Endodermal cell (in vitro differentiated cells): ENCODE measurements around the gene NACA2. TPM values are rescaled to one million over a fixed set of nuclear protein-coding genes. Genes with fewer than 3 reads are reported as not detected.

Experiments used
- DNase-seq: peaks from one replicate; pipeline ENCODE4 v3.0.0-alpha.2; 2017
- H3K27ac ChIP-seq: 2 replicates; pipeline ENCODE4 v1.5.1; 2013; ENCODE audit warnings: mild to moderate bottlenecking, low read depth, low read length, moderate library complexity
- H3K27me3 ChIP-seq: 2 replicates; pipeline ENCODE4 v1.6.1; 2013; ENCODE audit warnings: mild to moderate bottlenecking, low read length, moderate library complexity; ENCODE audit not compliant: insufficient read depth, control insufficient read depth, poor library complexity, severe bottlenecking
- H3K36me3 ChIP-seq: 2 replicates; pipeline ENCODE4 v1.7.0; 2013; ENCODE audit warnings: mild to moderate bottlenecking, low read length, moderate library complexity; ENCODE audit not compliant: control insufficient read depth, insufficient read depth
- H3K4me1 ChIP-seq: one replicate; pipeline ENCODE4 v1.7.0; 2013; ENCODE audit warnings: low read length; ENCODE audit not compliant: control insufficient read depth, insufficient read depth
- H3K4me3 ChIP-seq: 2 replicates; pipeline ENCODE4 v1.5.1; 2013; ENCODE audit warnings: mild to moderate bottlenecking, low read length, moderate library complexity
- H3K9ac ChIP-seq: 2 replicates; pipeline ENCODE4 v1.6.1; 2013; ENCODE audit warnings: mild to moderate bottlenecking, low read length, moderate library complexity; ENCODE audit not compliant: poor library complexity, severe bottlenecking; ENCODE audit errors: extremely low read depth
- H3K9me3 ChIP-seq: 2 replicates; pipeline ENCODE4 v1.6.1; 2013; ENCODE audit warnings: mild to moderate bottlenecking, low read length, moderate library complexity; ENCODE audit not compliant: control insufficient read depth
- H3K27ac Mint-ChIP-seq: 2 replicates; pipeline ENCODE4 v1.8.0; 2020; ENCODE audit warnings: mixed read lengths
- H3K27me3 Mint-ChIP-seq: 2 replicates; pipeline ENCODE4 v1.8.0; 2021; ENCODE audit warnings: mild to moderate bottlenecking, mixed read lengths; ENCODE audit not compliant: insufficient read depth
- H3K36me3 Mint-ChIP-seq: 2 replicates; pipeline ENCODE4 v1.8.0; 2020; ENCODE audit warnings: low read depth, mixed read lengths
- H3K4me1 Mint-ChIP-seq: 2 replicates; pipeline ENCODE4 v1.8.0; 2020; ENCODE audit warnings: mixed read lengths
- H3K4me3 Mint-ChIP-seq: 2 replicates; pipeline ENCODE4 v1.8.0; 2020; ENCODE audit warnings: mild to moderate bottlenecking, moderate library complexity, mixed read lengths
- H3K9me3 Mint-ChIP-seq: 2 replicates; pipeline ENCODE4 v1.8.0; 2020; ENCODE audit warnings: mild to moderate bottlenecking, mixed read lengths
- WGBS, 2 experiments: methylation state at CpG; one replicate each; pipeline versions ENCODE4 v1.1.5 to v1.1.7; 2013; ENCODE audit warnings: missing lambda C conversion rate in 2 of 2, mixed read lengths in 1 of 2; ENCODE audit not compliant: insufficient coverage in 1 of 2, insufficient read length in 1 of 2; 5-methylcytosine and 5-hydroxymethylcytosine counted together
- total RNA-seq, 2 donors: library from RNA; stranded (reverse); fragmentation: NEBNext Ultra II Directional in 1 of 2; extraction: Animal tissue kit (Norgen Biotek cat#: 25700) in 1 of 2; gene quantifications; 2 replicates in 1 of 2; 3 replicates in 1 of 2; pipeline ENCODE4 v1.2.1, GENCODE V29; 2021
- TF ChIP-seq, protein P1 (sequence below): fragments of 200-600 bp; sonication (generic); conservative IDR thresholded peaks from 2 replicates; pipeline ENCODE4 v1.5.0; 2021; ENCODE audit warnings: antibody characterized with exemption, mild to moderate bottlenecking

Gene NACA2
- total RNA-seq, 2 donors from 2014 or later: not detected

DNA sequence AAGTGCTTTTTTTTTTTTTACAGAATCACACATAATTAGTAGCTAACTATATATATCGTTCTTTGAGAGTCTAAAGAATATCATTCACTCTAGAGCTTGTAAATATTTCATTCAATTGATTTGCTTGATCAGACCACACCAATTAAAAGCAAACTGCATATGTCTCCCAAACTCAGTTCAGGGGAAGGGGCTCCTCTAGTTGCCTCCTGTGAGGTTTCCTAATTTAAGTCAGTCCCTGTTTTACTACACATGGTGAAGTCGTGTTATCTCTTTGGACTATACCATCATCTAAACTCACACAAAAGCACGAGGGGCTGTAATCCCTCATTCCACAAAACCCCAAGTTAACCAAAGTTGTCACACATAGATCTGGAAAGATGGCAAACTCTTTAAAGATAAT, 11.7 kb downstream of the NACA2 start:
- no peak overlapping the region for H3K4me3 Mint-ChIP-seq
- H3K4me3 ChIP-seq: no peak overlapping the region
- H3K27me3 Mint-ChIP-seq: no peaks in the 10 kb centered on the region
- H3K27me3 ChIP-seq: no peaks in the 10 kb centered on the region
- TF ChIP-seq, protein P1, sequence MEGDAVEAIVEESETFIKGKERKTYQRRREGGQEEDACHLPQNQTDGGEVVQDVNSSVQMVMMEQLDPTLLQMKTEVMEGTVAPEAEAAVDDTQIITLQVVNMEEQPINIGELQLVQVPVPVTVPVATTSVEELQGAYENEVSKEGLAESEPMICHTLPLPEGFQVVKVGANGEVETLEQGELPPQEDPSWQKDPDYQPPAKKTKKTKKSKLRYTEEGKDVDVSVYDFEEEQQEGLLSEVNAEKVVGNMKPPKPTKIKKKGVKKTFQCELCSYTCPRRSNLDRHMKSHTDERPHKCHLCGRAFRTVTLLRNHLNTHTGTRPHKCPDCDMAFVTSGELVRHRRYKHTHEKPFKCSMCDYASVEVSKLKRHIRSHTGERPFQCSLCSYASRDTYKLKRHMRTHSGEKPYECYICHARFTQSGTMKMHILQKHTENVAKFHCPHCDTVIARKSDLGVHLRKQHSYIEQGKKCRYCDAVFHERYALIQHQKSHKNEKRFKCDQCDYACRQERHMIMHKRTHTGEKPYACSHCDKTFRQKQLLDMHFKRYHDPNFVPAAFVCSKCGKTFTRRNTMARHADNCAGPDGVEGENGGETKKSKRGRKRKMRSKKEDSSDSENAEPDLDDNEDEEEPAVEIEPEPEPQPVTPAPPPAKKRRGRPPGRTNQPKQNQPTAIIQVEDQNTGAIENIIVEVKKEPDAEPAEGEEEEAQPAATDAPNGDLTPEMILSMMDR: no peak
- no peaks in the 10 kb centered on the region for H3K4me1 Mint-ChIP-seq
- H3K9me3 ChIP-seq: no peaks in the 10 kb centered on the region
- no peaks in the 10 kb centered on the region for H3K36me3 ChIP-seq
- H3K27ac ChIP-seq: no peak overlapping the region
- no peaks in the 10 kb centered on the region for H3K4me1 ChIP-seq
- DNase-seq: no peak
- H3K9ac ChIP-seq: no peak overlapping the region
- H3K9me3 Mint-ChIP-seq: no peaks in the 10 kb centered on the region
- no peaks in the 10 kb centered on the region for H3K36me3 Mint-ChIP-seq
- WGBS, 2 experiments: 83 to 86% methylated on average over 1 to 3 of the region's 3 CpGs
- no peak overlapping the region for H3K27ac Mint-ChIP-seq

DNA sequence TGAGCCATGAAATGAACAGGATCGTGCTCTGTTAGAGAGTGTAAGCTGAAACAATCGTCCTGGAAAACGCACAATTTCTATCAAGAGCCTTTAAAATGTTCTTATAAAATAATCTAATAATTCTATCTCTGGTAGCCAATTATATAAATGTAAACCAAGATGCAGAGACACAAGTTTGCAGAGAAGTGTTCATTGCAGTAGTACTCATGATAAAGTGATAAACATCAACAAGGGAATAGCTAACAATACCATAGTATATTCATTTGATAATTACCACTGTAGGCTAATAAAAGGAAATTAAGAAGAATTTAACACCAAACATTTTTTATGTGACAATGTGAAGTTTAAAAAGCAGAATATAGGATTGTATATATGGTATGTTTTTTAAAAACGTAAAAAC, 12.4 kb downstream of the NACA2 start:
- Mint-ChIP-seq H3K4me1 (no peaks in the 10 kb centered on the region), H3K4me3 (no peak overlapping the region), H3K36me3 (no peaks in the 10 kb centered on the region), H3K9me3 (no peaks in the 10 kb centered on the region), H3K27ac (no peak overlapping the region), H3K27me3 (no peaks in the 10 kb centered on the region)
- H3K27me3 ChIP-seq: no peaks in the 10 kb centered on the region
- H3K4me1 ChIP-seq: no peaks in the 10 kb centered on the region
- no peak overlapping the region for H3K27ac ChIP-seq
- no peaks in the 10 kb centered on the region for H3K36me3 ChIP-seq
- H3K9ac ChIP-seq: no peak overlapping the region
- TF ChIP-seq, protein P1: no peak
- H3K9me3 ChIP-seq: no peaks in the 10 kb centered on the region
- H3K4me3 ChIP-seq: no peak overlapping the region
- 83 to 100% methylated on average over 1 to 4 of the region's 4 CpGs for WGBS, 2 experiments
- DNase-seq: no peak

DNA sequence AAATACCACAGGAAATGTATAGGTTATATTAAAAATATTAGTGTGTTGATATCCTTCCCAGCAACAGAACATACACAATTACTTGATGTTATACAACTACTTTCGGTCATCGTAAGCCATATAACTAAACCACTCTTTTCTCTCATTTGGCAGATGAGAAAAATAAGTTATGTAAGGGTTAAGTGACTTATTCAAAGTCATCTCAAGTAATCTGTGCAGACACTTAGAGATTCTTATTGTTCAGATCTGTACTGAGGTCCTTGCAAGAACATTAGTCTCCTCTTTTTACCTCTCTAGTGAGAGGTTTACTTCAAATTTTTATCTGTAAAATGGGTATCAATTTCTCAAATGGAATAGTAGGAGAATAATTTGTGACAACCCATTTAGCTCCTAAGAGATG, 15.0 kb downstream of the NACA2 start:
- H3K27me3 Mint-ChIP-seq: no peaks in the 10 kb centered on the region
- no peak overlapping the region for H3K4me3 ChIP-seq
- no peaks in the 10 kb centered on the region for H3K36me3 ChIP-seq
- H3K4me1 Mint-ChIP-seq: no peaks in the 10 kb centered on the region
- 100% methylated on average over 1 of the region's 2 CpGs; no CpG with 5 or more reads in 1 of the 2 experiments for WGBS, 2 experiments
- H3K9ac ChIP-seq: no peak overlapping the region
- no peaks in the 10 kb centered on the region for H3K4me1 ChIP-seq
- no peaks in the 10 kb centered on the region for H3K36me3 Mint-ChIP-seq
- H3K27ac Mint-ChIP-seq: no peak overlapping the region
- no peaks in the 10 kb centered on the region for H3K27me3 ChIP-seq
- peaks cover 2% of the 10 kb centered on the region for H3K9me3 ChIP-seq
- no peak overlapping the region for H3K27ac ChIP-seq
- no peak for DNase-seq
- H3K4me3 Mint-ChIP-seq: no peak overlapping the region
- TF ChIP-seq, protein P1: no peak
- peaks cover 6% of the 10 kb centered on the region for H3K9me3 Mint-ChIP-seq
